Smooth muscle cell (in vitro differentiated cells): ENCODE measurements around the gene CLEC2L. TPM values are rescaled to one million over a fixed set of nuclear protein-coding genes. Genes with fewer than 3 reads are reported as not detected.

Experiments
- DNase-seq: peaks from one replicate; lab custom pipeline; 2025; ENCODE audit not compliant: unreplicated experiment; lab: John Stamatoyannopoulos, UW
- H2AFZ ChIP-seq: fragments of 200-600 bp; sonication (generic); 2 replicates; pipeline ENCODE4 v1.6.0; 2016; ENCODE audit warnings: antibody characterized with exemption, low read depth, mild to moderate bottlenecking
- H3F3A ChIP-seq: fragments of 200-600 bp; sonication (generic); 2 replicates; pipeline ENCODE4 v1.6.0; 2017; ENCODE audit warnings: antibody characterized with exemption, low read depth
- H3K27ac ChIP-seq: fragments of 200-600 bp; sonication (generic); 2 replicates; pipeline ENCODE4 v1.5.1; 2016; ENCODE audit warnings: low read depth, mild to moderate bottlenecking
- H3K27me3 ChIP-seq: fragments of 200-600 bp; sonication (generic); 2 replicates; pipeline ENCODE4 v1.6.1; 2016; ENCODE audit warnings: low read depth, mild to moderate bottlenecking
- H3K36me3 ChIP-seq: fragments of 200-600 bp; sonication (generic); 2 replicates; pipeline ENCODE4 v1.5.1; 2016; ENCODE audit warnings: low read depth
- H3K4me1 ChIP-seq: fragments of 200-600 bp; sonication (generic); 2 replicates; pipeline ENCODE4 v1.5.1; 2016; ENCODE audit warnings: low read depth
- H3K4me2 ChIP-seq: fragments of 200-600 bp; sonication (generic); 2 replicates; pipeline ENCODE4 v1.6.0; 2016; ENCODE audit warnings: mild to moderate bottlenecking
- H3K4me3 ChIP-seq: fragments of 200-600 bp; sonication (generic); 2 replicates; pipeline ENCODE4 v1.5.1; 2016; ENCODE audit warnings: mild to moderate bottlenecking
- H3K79me2 ChIP-seq: fragments of 200-600 bp; sonication (generic); 2 replicates; pipeline ENCODE4 v1.6.0; 2016; ENCODE audit warnings: low read depth, mild to moderate bottlenecking
- H3K9ac ChIP-seq: fragments of 200-600 bp; sonication (generic); 2 replicates; pipeline ENCODE4 v1.6.0; 2016; ENCODE audit warnings: low read depth
- H3K9me3 ChIP-seq: fragments of 200-600 bp; sonication (generic); replicated peaks from 2 replicates; pipeline ENCODE4 v1.5.1; 2016; ENCODE audit warnings: low read depth
- H4K20me1 ChIP-seq: fragments of 200-600 bp; sonication (generic); 2 replicates; pipeline ENCODE4 v1.6.0; 2016; ENCODE audit warnings: low read depth
- CTCF ChIP-seq: fragments of 200-600 bp; sonication (generic); IDR thresholded peaks from 2 replicates; pipeline ENCODE4 v1.5.1; 2017; ENCODE audit warnings: borderline replicate concordance, mild to moderate bottlenecking, antibody characterized with exemption; ENCODE audit not compliant: insufficient read depth, poor library complexity, severe bottlenecking
- WGBS: methylation state at CpG from one replicate; pipeline ENCODE4 v1.1.7; 2016; ENCODE audit warnings: low lambda C conversion rate; 5-methylcytosine and 5-hydroxymethylcytosine counted together
- polyA plus RNA-seq: library from polyadenylated mRNA; unstranded; fragments of >200 nt; fragmentation: Nextera tagmentation; extraction: Ambion mirVana; gene quantifications from 2 replicates; pipeline ENCODE4 v1.2.1, GENCODE V29; 2016
- total RNA-seq: library from RNA; depleted of rRNA; stranded (reverse); fragments of >200 nt; gene quantifications from 2 replicates; pipeline ENCODE4 v1.2.3, GENCODE V29; 2014

Gene CLEC2L
- total and polyA plus RNA-seq, 2 experiments from 2014 or later, result not detected

- WGBS, result 79% methylated on average over 8 of the region's 8 CpGs
- H3K27ac ChIP-seq, result no peak overlapping the region
Measured at GRCh38 chr7:139515266-139515665, 8.2 kb upstream of the CLEC2L start.

GRCh38 chr7:139521439-139521838 lies 2.0 kb upstream of the CLEC2L start:
- peaks cover 36% of the 10 kb centered on the region for H3K27me3 ChIP-seq
- TF ChIP-seq CTCF, result no peak
- H3K9me3 ChIP-seq, result no peaks in the 10 kb centered on the region
- no peaks in the 10 kb centered on the region for H3F3A ChIP-seq
- H3K79me2 ChIP-seq, result no peaks in the 10 kb centered on the region
- no peak overlapping the region for H3K27ac ChIP-seq
- H3K9ac ChIP-seq, result no peak overlapping the region
- 81% methylated on average over 1 of the region's 1 CpG for WGBS
- no peaks in the 10 kb centered on the region for H3K4me1 ChIP-seq
- no peaks in the 10 kb centered on the region for H3K36me3 ChIP-seq
- no peak for DNase-seq
- H2AFZ ChIP-seq, result no peak overlapping the region
- H3K4me2 ChIP-seq, result no peak overlapping the region
- no peak overlapping the region for H3K4me3 ChIP-seq
- no peaks in the 10 kb centered on the region for H4K20me1 ChIP-seq

More at GRCh38 chr7:139515266-139515665, 8.2 kb upstream of the CLEC2L start:
- H2AFZ ChIP-seq, result no peak overlapping the region
- no peaks in the 10 kb centered on the region for H3K27me3 ChIP-seq
- no peaks in the 10 kb centered on the region for H3K9me3 ChIP-seq
- no peak for TF ChIP-seq CTCF
- no peaks in the 10 kb centered on the region for H3F3A ChIP-seq
- no peak overlapping the region for H3K9ac ChIP-seq
- no peaks in the 10 kb centered on the region for H4K20me1 ChIP-seq
- no peak overlapping the region for H3K4me3 ChIP-seq
- no peak overlapping the region for H3K4me2 ChIP-seq
- DNase-seq, result no peak
- no peaks in the 10 kb centered on the region for H3K79me2 ChIP-seq
- no peaks in the 10 kb centered on the region for H3K4me1 ChIP-seq
- H3K36me3 ChIP-seq, result no peaks in the 10 kb centered on the region

GRCh38 chr7:139522830-139523198 lies 671 bp upstream of the CLEC2L start:
- WGBS, result 23% methylated on average over 11 of the region's 11 CpGs
- Histone ChIP-seq H3K4me3 (no peak overlapping the region), H3K9ac (no peak overlapping the region), H3K4me2 (peak overlapping the region; percentile 81), H3K27ac (no peak overlapping the region), H3K9me3 (no peaks in the 10 kb centered on the region), H3K27me3 (peaks cover 36% of the 10 kb centered on the region), H4K20me1 (no peaks in the 10 kb centered on the region), H2AFZ (no peak overlapping the region), H3F3A (no peaks in the 10 kb centered on the region), H3K79me2 (no peaks in the 10 kb centered on the region), H3K4me1 (no peaks in the 10 kb centered on the region), H3K36me3 (no peaks in the 10 kb centered on the region)
- no peak for TF ChIP-seq CTCF
- no peak for DNase-seq

- Histone ChIP-seq H3K9me3 (no peaks in the 10 kb centered on the region), H3K9ac (no peak overlapping the region), H3K27me3 (peaks cover 36% of the 10 kb centered on the region), H3K4me3 (no peak overlapping the region), H3K4me2 (peak overlapping the region; percentile 76), H4K20me1 (no peaks in the 10 kb centered on the region), H3K79me2 (no peaks in the 10 kb centered on the region), H3K4me1 (no peaks in the 10 kb centered on the region), H3K27ac (no peak overlapping the region), H3K36me3 (no peaks in the 10 kb centered on the region), H3F3A (no peaks in the 10 kb centered on the region), H2AFZ (no peak overlapping the region)
- TF ChIP-seq CTCF, result no peak
- WGBS, result 75% methylated on average over 16 of the region's 70 CpGs
- DNase-seq, result no peak
Measured at GRCh38 chr7:139523968-139524815, 707 bp downstream of the CLEC2L start.
